Activated CD4-positive, CD25-positive, alpha-beta regulatory T cell (primary cell): ENCODE results near the gene IFI27L1.

ENCODE experiments used
- DNase-seq, 4 experiments: peaks; one replicate each; lab custom pipeline; 2025; lab: John Stamatoyannopoulos, UW

IFI27L1 gene, protein sequence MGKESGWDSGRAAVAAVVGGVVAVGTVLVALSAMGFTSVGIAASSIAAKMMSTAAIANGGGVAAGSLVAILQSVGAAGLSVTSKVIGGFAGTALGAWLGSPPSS

DNA sequence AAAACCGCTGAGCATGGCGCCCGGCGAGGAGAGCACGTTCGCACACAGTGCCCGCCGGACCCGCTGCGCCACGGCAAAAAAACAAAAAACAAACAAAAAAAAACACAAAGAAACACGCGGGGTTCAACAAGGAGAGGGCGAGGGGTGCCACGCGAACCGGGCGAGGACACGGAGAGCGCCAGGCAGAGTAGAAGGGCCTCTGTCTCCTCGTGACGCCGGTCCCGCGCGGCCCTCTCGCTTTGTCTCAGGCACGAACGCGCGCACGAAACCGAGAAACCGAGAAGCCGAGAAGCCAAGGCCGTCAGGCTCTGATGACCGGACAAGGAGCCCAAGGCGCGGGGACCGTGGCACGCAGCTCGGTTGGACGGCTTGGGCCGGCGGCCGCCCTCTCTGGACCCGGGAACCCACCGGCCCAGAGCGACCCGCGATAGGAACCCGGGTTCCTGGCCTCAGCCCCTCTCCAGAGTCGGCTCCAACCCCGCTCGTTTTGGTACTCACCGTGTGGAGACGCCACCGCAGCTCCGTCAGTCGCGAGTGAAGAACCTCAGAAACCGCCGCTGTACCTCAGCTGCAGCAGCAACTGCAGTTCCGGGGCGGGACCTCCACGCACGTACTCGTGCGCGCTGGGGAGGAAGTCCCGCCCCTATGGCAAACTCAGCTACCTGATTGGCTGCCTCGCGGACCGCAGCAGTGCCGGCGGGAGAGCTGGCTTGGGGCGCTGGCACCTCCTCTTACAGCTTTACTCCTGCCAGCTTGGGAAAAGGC, at the start of gene IFI27L1, which contains the start of gene DDX24:
TSS of gene IFI27L1 (plus strand) at position 690 of the 765 bp plus-strand sequence. CDS start 15,628 bp downstream, outside the sequence.
TSS of gene DDX24 (minus strand) at position 582 of the 765 bp plus-strand sequence. CDS start 1,460 bp downstream, outside the sequence.
- DNase-seq, result peak; percentile 91 to 96 (median 94)

DNA sequence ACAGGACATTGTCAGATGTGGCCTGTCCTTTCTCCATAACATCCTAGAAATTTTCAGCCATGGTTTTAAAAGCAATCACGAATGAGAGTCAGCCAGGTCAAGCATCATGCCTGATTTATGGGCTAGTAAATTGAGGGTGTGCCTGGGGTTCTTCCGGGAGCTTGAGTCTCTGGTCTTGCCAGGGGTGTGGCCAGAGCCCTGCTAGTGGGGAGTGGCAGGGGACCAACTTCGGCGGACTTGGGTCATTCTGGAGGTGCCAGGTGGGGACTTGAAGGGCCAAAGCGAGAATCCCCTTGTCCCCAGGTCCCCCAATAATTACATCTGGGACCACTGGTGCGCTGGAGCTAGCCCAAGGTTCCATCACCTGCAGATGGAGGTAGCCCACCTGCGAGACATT, 49.2 kb upstream of the IFI27L1 start:
- DNase-seq, result no peak

DNA sequence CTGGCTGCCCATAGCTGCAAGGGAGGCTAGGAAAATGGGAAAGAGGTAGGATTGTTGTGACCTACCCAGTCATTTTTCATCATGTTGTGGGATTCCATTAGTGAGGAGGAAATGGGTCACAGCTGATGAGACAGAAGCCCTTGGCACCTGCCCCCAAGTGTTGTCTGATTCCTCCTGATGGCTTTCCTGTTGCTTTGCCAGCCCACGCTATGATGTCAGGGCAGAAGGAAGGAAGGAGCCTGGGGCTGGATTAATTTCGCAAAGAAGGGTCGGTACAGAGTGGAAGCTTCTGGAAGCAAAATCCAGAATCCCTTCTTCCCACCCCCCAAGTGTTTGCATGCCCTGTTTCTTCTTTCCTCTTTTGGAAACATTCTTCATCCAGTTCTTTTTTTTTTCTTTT, 46.2 kb upstream of the IFI27L1 start:
- no peak for DNase-seq

DNA sequence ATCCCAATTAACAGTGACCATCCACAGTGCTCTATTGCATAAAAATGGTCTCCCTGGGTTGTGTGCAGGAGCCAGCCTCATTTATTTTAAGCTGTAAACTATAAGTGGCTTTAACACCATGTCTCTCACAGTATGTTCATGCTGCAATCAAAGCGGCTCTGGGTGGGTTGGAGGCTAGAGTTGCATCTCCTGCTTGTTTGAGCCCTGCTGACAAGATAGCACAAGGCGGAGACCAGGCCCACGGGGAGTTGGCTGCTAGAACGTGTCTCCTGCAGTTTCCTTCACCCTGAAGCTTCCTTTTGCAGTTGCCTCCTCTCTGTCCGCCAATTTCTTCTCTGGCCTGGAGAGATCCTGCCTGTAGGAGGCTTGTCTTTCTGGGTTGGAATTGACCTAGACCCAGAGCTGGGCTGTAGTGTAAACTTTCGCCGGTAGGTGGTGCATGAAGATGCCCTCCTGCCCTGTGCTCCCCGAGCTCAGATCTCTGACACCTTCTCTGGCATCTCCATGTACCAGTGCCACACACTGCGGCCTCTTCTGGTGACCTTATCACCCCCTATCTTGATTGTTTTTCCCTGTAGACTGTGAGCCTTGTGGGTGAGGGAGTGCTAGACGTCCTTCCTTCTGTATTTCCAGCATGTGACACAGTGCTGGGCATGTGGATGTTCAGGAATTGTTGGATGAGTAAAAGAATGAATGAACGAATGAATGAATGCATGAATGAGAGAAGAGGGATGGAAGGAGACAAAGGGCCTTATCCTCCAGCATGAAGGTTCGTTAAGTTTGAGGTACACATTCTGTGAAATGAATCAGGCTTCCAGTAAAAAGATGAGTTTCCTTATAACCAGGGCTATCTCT, 44.6 kb upstream of the IFI27L1 start:
- DNase-seq, result peak; percentile 26 to 65 (median 38)

DNA sequence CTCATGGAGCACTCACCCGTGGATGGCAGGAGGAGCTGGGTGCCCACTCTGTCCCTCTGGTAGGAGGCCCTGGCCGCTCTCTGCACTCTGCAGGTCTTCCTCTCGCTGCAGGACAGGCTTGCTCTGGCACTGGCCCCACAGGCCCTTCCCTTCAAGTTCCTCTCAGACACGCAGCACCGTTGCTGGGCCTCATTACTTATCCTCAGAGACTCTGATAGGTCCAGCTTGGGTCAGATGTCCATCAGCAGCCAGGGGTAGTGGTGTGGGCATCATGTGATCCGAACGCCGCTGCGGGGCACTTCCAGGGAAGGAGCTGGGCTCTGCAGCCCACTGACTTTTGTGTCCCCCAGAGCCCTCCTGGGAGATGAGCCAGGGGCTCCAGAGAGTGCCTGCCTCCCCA, 43.2 kb upstream of the IFI27L1 start:
- no peak for DNase-seq

DNA sequence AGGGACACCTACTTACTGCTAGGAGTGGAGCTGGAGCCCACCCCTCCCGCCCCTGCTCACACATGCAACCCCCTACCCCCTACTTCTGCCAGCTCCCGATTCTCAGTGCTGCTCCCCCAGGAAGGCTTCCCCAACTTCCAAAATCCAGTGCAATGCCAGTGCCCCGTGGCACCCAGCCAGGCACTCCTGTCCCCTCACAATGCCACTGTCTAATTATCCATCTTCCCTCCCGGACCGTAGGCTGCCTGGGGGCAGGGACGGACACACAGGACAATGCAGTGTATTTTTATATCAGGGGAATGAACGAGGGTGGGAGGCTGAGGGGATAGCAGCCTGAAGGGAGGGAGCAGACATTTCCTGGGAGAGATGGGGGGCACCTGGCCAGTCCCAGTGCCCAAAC, 42.6 kb upstream of the IFI27L1 start:
- no peak for DNase-seq

DNA sequence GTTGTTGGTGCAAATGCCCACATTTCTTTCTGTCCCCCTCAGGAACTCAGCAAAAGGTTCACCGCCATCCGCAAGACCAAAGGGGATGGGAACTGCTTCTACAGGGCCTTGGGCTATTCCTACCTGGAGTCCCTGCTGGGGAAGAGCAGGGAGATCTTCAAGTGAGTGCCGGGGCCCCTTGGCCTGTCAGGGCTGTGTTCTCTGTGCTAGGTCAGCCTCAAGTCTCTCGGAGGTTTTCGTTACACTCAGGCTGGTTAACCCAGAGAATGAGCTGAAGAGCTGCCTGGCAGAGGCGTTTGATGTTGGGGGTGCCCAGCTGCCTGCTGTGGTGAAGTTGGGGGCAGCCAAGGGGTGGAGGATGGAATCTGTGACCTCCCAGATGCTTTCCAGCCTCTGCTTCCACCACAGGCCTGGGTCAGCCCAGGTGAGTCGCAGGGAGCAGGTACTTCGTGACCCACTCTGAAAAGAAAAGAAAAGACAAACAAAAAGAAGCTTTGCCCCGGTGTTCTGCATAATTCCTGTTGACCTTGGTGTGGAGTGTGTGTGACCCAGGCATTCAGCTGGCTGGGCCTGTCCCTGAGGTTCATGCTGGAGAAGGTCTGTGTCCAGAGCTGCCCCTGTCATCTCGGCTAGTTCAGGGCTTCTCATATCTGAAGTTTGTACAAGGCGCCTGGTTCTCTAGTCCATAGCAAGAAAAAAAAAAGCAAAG, 42.0 kb upstream of the IFI27L1 start:
- DNase-seq, result no peak

DNA sequence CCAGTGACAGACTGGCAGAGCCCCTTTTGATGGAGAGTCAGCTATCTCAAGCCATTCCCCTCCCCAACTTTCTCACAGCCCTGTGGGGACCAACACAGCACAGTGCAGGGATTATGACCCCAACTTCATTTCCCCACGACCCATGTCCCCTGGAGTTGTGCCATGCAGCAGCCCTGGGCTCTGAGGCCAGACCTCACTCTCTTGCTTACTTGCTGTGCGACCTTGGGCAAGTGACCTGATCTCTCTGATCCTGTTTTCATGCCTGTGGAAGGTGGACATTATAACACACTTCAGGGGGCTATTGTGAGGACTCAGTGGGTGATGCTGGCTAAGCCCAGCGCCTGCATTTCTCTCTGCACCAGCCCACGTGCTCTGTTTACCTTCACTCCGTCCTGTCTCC, 40.9 kb upstream of the IFI27L1 start:
- DNase-seq, result no peak

DNA sequence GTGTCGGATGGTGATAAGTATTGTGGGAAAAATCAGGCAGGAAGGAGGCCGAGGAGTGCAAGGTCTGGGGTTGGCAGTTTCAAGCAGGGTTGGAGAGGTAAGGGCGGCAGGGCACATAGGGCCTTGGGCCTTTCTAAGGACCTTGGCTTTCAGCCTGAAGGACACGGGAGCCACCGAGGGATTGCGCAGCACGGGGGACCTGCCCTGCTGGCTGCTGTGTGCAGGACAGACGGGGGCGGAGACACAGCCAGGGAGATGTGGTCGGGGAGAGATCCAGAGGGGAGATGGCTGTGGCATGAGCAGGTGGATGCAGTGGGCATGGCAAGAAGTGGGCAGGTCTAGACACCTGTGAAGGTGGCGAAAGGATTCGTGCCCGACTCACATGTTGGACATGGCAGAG, 40.3 kb upstream of the IFI27L1 start:
- DNase-seq, result no peak

DNA sequence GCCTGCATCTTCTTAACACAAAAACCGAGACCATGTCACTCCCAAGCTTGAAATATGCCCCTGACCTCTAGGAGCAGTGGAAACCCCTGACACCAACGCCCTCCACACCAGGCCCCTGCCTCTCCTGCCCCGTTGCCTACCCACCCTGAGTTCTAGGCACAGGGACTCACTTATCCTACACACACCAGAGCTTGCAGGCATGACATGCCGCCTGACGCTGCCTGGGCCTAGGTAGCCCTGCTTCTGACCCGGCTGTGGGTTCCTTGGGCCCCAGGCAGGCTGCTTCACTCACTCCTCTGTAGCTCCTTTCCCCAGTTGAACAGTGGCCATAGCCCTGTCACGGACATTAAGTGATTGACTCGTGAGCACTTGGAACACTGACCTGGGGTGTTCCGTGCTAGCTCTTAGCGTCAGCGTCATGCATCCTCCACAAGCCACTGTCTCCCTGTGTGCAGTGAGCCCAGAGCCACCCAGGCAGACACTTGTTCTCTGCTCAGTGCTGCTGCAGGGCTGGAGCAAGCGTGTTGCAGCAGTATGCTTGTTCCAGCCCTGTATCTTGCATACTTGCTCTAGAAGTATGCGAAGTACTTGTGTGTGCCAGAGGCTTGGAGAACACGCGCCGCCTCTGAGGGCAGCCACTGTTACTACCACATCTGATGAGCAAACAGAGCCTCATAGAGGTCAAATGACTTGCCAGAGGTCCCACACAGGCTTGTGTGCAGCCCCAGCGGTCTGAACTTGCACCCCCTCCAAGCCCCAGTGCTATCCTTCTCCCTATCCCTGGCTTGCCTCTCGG, 39.4 kb upstream of the IFI27L1 start:
- no peak for DNase-seq

DNA sequence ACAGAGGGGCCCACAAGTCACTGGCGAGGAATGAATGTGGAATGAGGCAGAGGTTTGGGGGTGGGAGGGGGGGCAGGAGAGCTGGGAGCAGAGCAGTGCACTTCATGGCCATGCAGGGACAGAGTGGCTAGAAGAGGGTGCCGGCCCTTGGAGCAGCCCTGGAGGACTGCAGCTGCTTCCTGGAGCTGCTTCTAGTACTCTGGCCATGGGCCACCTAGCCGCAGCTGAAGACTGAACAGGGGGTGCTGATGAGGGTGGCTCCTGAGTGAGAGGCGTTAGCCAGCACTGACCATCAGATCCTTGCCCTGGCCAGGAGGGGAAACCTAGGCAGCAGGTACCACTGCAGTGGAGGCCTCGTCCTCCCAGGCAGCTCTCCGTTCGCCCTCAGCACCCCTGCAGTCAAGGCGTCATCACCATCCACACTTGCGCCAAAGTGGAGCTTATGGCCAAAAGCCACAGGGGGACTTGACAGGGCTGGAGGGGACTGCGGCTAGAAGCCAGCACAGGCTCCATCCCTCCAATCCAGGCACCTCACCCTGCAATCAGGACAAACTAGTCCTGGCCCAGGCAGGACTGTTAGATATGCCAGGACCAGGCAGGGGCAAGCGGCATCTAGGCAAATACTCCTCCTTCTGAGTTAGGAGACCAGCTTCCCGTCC, 38.5 kb upstream of the IFI27L1 start:
- DNase-seq, result no peak

DNA sequence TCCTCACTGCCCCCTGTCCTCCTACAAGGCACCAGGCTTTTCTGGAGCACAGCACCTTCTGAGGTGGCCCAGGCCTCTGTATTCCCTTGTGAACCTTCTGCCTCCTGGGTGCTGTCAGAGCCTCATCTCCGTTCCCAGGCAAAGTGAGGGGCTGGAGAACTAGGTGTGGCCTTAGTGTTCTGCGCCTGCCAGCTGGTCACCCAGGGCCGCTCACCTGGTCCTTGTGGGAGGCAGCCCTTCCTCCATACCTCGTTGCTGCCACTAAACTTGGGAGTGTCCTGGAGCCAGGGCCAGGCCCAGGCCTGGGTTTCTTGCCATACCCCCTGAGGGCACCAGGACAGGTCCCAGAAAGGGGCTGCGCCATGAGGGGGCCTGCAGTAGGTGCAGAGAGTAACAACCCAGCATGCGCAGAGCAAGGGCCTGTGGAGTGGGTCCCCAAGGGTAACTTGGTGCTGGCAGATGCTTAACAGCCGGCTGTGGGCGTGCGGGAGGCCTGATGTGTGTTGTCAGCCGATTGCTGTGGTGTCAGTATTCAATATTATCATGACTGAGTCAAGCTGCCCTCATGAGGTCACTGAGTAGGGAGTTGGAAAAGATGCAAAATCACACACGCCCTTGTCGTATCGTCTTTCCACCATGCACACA, 37.9 kb upstream of the IFI27L1 start:
- no peak for DNase-seq

DNA sequence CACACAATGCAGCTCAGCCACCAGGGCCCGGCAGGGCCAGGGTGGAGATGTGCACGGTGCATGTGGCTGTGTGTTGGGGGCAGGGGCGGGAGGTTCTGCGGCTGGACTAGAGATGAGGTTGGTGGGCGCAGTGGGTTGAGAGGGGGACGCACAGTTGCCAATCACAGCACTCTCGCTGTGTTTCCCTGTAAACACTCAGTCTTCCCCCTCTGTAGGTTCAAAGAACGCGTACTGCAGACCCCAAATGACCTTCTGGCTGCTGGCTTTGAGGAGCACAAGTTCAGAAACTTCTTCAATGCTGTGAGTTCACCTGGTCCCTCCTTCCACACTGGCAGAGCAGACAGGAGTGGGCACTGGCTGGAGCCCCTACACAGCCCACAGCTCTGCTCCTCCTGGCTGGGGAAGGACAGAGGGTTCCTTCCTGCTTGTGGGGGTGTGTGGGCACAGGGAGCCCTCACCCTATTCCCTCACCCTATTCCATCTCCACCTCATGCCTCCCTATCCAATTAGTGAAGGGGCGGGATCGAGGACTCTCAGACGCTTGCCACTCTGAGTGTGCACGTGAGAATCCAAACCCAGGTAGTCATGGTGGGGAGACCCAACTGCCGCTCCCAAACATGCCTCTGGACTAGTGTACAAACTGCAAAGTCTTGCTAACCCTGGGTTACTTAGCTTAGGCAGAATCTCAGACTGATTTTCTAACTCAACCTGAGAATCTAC, 37.2 kb upstream of the IFI27L1 start:
- no peak for DNase-seq

DNA sequence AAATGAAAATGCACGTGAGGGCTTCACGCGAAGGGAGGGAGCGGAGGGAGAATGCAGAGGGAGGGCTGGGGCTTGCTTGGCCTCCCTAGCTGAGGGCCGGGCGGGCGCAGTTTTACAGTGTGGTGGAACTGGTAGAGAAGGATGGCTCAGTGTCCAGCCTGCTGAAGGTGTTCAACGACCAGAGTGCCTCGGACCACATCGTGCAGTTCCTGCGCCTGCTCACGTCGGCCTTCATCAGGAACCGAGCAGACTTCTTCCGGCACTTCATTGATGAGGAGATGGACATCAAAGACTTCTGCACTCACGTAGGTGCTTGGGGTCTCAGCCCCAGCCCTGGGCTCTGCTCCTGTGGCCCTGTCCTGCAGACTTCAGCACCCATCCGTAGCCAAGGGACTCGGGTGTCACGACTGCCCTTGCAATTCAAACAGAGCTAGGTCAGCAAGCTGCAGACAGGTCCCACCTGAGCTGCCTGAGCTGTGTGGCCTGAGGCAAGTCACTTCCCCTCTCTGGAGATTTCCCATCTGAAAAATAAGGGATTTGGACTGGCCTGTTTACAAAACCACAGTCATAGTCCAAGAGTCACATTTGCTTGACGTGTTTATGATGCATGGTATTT, 36.5 kb upstream of the IFI27L1 start:
- DNase-seq, result no peak

DNA sequence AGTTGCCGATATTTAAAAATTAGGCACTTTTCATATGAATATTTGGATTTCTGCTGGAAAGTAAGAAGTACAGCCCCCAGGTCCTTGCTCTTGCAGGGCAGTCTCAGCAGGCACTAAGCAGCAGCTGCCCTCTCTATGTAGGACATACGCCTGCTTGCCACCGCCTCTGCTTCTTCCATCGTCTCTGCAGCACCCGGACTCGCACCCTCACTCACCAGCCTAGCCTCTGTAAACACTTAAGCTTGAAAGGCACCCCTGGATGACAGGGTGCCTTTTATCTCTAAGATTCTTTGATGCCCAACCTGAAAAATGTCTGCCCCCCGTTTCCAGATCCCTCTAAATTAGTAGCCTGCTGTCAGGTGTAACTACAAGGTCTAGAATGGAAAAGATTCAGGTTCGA, 36.0 kb upstream of the IFI27L1 start:
- DNase-seq, result no peak

DNA sequence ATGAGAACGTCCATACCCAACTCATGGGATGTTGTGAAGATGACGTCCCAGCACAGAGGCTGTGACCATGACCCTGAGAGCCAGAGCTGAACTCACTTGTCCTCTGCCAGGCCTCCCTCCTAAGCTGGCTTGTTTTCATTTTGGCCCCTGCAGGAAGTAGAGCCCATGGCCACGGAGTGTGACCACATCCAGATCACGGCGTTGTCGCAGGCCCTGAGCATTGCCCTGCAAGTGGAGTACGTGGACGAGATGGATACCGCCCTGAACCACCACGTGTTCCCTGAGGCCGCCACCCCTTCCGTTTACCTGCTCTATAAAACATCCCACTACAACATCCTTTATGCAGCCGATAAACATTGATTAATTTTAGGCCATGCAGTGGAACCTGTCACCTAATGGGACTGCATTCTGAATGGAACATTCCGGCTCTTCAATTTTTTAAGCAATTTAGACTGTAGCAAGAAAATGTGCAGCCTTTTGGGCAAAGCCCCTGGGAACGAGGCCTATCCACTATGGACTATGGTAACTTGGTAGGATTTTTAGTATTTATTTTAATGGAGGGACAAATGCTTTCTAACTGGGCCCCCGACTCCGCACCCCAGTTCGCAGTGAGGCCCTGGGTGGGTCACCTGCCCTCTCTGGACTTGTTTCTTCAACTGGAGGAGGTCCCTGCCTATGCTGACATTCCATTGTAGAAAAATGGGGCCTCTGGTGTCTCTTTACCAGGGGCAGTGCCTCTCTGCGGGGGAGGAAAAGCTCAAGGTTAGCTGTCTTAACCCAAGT, 35.4 kb upstream of the IFI27L1 start:
- no peak for DNase-seq

DNA sequence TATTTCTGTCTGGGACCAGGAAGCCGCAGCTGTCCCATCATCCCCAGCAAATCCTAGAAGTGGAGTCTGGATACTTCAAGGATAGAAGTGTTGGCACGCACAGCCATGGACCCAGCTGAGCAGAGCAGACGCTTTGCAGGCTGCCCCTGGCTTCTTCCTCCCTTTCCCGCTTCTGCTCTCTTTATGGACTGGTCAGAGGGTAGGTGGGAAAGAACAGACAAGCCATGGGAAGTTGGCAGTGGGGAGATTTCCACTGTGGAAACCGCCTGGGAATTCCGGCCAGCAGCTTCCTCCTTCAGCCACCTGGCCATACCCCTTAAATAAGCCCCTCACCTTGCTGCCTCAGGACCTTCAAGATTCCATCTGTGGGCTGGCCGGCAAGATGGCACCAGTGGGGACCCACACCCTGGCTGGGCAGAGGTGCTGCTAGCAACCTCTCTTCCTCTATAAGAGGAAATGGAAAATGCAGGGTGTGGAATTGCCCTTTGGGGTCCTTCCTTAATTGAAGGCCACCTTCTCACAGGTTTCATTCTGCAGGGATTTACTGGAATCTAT, 34.3 kb upstream of the IFI27L1 start:
- no peak for DNase-seq

DNA sequence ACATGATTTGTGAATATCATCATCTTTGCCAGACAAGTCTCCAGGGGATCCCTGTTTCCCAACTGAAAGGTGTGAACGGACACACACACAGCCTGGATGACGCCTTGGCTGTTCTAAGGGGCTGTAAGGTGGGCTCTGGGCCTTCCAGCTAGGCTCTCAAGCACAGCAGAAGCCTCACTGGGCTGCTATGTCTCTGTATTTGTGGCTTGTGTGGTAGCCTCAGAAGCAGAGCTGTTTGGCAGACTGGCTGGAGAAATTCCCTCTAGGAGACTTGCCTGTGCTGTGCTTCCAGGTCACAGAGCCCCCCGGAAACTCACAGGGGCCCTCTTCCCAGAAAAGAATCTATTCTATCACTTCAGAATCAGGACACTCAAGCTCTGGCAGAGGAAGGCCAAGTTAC, 33.5 kb upstream of the IFI27L1 start:
- no peak for DNase-seq
